D341Med (cell line): ENCODE results near the gene PDPN.

ENCODE experiments used
- DNase-seq: peaks from one replicate; pipeline ENCODE4 v3.0.0; 2012; ENCODE audit warnings: low spot score

The PDPN gene

DNA sequence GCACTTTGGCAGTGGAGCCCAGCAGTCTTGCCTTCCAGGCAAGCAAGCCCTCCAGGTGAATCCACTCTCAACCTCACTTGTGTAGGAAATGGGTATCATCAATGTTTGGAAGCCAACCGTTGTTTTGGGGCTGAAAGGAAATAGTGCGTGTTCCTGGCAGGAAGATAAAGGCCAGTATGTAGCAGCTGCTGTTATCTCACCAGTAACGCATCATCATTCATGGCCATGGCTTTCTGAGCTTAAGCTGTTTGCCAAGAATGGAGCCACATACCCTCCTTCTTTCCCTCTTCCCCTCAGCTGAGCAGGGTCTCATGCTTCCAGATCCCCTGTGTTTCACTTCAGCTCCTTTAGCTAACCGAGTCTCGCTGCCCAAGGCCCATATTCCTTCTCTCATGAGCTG is 2.2 kb upstream of the PDPN start:
- no peak for DNase-seq

DNA sequence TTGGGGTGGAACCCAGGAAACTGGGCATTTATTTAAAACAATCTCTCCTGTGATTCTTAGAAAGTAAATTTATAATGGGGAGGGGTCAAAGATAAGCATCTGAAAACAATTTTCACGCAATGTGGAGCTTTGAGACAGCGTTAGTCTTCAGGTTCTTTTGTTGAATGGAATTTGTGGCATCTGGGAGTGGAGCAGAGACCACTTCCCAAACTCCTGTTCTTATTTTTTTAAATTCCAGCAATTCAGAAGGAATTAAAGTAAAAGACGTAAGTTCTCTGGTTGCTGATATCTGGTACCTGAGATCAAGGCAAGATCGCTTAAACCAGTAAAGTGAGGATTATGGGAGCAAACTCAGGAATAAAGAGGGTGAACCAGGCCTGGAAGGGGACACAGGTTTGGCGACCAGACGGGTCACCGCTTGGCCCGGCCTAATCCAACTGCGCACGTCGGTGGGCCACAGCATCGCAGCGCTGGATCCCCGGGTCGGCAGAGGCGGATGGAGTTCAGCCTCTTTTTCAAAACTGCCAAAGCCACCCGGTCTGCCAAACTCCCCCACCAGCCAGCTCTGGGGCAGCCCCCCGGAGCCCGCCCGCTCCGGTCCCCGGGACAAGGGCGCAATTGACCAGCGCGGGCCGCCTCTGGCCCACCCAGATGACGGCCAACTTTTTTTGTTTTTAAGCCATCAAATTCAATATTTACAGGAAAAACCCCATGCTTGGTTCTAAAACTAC is 754 bp upstream of the PDPN start:
- no peak for DNase-seq

DNA sequence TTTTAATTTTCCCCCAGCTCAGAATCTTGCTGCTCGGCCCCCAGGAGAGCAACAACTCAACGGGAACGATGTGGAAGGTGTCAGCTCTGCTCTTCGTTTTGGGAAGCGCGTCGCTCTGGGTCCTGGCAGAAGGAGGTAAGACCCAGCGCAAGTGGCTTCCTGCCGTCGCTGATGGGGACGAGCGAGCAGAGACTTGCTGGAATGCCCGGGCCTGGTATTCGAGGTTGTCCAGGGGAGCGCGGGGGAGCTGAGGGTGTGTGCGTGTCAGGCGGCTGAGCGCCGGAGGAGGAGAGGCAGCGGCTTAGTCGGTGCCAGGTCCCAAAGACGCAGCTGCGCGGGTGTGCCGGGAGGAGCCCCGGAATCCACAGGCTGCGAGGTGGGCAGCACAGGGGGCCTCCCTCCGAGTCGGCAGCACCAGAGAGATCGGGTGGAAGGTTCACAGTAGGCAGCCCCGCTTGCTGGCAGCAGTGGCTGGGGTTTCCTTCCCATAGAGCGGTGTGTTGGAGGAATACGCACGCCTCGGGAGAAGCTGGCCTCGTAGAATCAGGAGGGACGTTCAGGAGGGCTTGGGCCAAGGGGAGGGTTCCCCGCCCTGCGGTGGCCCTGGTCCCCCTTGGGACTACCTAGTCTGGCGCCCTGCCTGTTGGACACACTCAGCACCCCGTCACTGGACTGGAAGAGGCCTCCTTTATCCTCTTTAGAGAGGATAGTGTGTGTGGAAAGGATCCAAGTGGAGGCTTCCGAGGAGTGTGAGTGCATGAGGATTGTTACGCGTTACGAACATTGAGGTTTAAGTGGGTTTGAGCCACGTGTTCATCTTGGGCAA is 547 bp downstream of the PDPN start:
- DNase-seq: no peak

DNA sequence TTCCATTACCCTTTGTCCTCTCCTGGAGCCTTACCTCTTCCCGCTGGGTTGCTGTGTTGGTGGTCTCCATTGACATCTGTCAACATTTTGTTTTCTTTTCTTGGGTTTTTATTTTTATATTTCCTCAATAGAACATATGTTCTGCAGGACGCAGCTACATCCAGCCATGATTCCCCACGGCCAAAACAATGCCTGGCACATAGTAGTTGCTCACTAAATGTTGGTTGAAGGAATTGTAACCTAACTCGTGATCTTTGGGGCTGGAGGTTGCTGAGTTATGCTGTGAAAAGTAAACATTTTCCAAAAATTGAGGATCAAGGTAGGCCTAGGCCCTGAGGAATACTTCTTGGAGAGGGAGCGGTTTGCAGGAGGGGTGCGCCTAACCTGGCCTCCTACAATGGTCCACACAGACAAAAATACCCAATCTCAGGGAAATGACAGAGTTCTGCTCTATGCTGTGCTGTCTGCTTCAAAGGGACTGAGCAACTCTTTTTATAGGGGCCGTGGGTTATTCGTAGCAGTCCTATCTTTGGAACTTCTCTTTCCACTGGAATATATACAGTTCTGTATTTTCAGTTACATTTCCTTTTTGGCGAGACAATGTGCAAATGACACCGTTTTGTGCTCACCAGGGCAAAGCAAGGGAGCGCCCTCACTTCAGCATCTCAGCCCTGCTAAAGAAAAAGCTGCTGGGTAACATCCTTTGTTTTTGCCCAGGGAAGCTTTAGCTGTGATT is 1.4 kb downstream of the PDPN start:
- no peak for DNase-seq

DNA sequence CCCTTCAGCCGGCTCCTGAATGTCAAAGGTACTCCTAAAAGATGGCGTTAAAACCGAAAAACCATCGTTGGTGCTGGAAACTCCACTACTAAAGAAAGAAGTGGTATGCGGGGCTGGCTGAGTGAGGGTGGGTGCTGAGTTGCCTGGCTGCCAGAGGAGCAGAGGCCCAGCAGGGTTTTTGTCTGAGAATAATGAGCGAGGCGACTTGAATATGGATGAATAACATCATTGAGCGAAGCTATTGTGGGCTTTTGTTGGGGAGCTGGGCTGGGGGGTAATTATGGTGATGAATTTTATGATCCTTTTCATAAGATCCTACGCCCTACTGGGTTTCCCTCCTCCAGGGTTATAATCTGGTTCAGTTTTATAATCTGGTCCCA is 2.0 kb downstream of the PDPN start:
- no peak for DNase-seq

DNA sequence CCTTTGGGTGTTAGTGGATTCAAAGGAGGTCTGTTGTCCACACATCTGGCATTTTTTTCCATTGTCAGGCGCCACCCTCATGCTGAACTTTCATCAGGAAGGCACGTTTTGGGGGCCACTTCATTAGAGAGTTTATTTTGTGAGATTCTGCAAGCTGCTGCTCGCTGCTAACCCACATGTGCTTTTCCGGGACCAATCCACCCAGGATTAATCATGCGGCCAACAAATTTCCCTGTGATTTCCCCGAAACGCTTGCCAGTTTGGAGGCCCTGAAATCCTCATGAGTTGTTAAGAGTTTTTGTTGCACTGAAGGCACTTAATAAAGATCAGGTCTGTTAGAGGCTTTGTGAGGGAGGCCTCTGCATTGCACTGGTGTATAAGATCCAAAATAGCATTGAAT is 2.4 kb downstream of the PDPN start:
- no peak for DNase-seq

DNA sequence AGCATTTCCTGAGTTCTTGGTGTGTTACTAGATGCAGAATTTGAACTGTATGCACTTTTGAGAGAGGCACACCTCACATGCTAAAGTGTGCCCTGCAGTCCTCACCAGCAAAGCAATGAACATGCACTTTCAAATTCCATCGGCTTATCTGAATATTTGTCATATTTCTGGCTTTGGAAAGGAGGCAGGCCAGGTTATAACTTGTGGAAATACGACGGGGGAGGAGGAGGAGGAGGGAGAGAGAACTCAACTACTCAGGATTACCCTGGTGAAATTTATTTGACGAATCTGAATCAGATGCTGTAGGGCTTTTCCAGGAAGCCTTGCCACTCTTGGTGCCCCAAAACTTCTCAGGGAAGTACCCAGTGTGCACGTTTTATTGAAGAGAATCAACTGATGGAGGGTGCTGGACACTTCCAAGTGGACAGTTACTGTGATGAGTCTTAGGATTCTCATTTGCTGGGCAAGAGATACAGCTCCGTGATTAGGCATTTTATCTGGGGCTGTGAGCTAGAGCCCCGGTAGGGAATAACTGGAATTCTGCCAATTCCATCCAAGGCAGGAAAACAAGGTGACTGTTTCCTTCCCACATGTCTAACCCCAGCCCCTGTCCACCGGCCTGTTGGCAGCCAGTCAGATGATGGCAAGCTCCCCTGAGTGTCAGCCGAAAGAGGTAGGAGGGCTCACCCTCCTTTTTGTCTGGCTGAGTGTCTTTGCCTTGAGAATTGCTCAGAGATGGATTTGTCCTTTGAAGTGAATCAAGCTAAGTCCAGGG is 3.8 kb downstream of the PDPN start:
- DNase-seq: no peak

DNA sequence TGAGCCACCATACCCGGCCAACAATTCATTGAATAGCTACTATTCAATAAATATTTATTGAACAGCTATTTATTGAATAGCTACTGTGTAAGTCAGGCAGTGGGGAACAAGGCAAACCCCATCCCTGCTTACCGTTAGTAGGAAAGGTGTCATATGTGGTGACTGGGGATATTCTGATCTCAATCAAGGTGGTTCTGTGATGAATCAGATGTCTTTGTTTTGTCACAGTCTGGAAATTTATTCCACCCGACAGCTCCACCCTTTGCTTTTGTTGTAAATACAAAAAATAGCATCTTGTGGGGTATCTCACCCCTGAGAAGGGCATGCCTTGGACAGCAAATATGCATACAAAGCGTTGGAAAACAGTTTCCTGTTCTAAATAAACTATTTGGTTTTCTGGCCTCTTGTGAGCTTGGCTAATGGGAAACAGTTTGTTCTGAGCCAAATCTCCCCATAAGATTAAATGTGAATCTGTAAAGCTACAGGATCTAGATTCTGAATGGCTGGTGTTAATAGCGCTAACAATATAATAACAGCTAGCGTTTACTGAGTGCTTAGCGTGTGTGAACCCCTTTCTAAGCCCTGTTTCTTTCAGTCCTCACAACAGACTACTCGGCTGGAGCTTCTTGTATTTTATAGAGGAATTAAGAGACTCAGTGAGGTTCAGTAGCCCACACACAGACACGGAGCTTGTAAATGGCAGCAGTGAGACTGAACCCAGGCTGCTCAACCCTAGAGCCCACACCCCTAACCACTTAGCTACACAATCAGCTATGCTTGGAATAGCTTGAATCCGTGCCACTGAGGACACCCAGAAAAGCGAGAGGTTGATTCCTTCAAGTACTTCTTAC is 5.5 kb downstream of the PDPN start:
- no peak for DNase-seq

DNA sequence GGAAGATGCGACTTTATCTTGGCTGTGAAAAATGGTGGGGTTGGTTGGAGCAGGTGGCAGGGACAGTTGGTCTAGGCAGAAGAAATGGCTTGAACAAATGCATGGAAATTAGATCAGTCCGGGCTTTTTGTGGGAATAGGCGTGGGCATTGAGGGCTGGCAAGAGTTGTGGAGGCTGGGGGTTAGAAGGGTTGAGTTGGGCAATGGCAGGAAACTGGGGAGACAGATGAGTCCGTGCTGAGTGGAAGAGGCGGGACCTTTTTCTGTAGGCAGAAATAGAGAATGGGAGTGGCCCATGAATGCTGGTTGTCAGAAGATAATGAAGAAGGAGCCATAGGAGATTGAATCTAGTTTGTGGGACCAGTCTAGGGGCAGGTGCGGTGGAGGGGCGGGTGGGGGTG is 6.9 kb downstream of the PDPN start:
- DNase-seq: no peak

DNA sequence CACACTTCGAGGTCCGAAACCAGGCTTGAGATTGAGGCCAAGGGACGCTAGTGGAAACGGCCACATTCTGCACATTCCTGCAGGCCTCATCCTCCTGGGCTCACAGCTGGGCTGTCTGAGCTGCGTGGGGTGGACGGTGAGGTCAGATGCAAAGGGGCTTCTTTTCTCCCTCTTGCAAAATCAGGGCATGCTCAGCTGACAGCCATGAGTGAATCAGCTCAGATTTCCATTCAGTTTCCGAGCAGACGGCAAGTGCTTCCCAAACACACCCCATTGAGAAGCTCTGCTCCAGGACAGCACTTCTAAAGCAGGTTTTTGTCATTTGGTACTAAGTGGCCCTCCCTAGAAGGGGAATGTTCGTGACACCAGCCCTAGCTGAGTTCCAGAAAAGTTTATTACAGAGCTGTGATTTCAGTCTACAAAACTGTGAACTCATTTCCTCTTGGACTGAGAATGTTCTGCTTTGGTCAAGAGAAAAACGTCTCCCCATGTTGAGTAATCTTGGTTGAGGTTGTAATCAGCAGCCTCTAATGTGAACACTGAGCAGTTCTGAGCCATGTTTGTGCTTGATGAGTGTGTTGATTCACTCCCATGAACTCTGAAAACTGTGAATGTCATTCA is 10.0 kb downstream of the PDPN start:
- DNase-seq: no peak

DNA sequence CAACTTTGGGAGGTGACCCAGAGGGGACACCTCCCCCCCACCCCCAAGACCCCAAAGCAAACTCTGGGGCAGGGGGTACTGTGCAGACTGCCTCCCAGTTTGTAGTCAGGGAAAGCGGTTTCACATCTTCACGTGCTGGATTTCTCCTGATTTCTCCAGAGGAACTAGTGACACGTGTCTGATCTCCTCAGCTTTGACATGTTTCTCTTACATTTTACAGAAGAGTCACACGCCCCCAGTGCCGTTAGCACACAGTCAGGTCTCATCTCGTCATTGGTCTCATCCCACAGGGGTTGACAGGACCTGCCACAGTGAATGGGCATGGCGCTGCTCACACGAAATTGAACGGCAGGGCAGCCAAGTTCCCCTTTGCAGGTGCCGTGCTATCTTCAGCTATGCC is 11.8 kb downstream of the PDPN start:
- DNase-seq: no peak

DNA sequence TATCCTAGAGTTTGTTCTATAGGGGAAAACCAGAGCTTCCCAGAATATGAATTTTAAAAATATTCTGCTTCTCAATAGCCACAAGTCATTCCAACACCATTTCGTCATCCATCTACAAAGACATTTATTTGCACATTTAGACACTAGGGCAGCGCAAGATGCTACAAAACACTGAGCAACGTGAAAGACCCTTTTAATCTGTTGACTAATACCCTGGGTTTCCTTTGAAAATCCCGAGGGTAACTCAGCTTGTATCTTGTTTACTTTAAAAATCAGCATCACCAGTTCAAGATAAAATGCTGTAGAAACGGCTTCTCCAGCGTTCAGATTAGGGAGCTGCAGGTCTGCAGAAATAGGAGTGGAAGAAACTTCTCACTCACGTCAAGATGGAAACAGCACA is 13.5 kb downstream of the PDPN start:
- no peak for DNase-seq

DNA sequence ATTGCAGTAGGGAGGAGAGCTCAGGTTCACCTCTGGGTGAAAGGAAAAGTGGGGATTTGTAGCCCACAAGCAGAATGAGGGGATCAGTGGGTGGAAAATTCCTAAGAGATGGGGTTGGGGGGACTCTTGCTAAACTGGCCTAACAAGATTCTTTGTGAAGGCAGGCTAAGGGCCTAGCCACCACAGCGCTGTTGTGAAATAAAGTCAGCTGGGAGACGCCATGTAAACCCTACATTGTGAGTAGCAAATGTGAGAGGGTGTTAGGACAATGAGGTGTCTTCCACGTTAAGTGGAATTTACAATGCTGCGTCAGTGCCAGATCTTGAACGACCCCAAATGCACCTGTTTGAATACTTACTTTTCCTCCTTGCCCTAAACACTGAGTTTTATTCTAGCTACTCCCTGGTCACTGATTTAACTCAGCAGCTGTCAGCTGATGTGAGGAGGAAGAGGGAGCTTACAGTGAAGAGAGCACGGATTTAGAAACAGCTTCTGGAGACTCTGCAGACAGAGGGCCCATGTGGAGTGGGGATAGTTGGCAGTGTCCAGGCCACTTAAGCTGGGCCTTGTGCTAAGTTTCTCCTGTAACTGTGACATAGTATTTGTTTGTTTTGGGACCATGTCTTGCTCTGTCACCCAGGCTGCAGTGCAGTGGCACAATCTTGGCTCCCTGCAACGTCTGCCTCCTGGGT is 17.3 kb downstream of the PDPN start:
- DNase-seq: no peak

DNA sequence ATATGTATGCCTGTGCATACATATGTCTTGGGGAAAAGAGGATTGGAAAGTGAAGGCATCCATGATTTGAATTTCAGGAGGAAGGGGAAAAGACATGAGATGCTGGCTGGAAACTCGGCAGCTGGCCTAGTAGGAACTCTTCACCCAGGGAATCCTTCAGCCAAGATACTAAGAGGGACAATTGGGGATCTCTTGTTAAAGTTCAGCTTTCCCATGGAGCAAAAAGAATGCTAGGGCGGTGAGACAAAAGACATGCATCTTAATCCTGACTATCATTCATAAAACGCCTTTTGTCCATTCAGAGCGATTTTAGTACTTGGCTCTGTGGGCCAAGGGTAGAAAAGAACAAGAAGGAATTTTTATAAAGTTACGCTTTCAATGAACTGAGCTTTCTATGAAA is 20.5 kb downstream of the PDPN start:
- no peak for DNase-seq

DNA sequence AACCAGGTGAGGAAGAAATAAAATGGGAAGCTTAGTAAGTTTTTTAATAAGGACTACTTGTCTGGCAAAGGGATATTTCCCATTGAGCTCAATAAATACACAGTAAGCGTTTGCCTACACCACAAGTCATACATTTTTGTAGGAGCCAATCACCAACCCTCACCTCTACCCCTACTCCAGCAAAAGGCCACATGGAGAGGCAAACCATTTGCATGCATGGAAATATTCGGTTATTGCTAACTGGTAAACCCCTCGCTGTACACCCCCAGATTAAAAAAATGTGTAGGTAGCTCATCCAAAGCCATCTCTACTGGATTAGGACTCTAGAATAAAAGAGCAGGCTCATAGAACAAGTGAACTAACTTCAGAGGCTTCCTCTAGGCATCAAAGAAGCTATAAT is 21.1 kb downstream of the PDPN start:
- no peak for DNase-seq

DNA sequence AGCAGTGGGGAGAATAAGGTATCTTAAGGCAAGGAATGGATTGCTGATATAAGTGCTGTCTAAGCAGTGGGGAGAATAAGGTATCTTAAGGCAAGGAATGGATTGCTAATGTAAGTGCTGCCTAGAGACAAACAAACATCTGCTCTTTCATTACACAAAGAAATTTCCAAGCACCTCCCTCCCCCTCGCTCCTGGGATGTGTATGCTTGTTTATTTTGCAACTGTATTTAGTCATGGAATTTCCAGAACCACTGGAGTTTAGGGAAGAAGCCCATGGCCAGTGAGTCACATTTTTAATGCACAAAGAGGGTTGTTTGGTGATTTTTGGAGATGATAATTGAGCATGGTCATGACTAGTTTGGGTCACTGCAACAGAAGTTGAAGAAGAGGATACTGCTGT is 21.5 kb downstream of the PDPN start:
- no peak for DNase-seq

DNA sequence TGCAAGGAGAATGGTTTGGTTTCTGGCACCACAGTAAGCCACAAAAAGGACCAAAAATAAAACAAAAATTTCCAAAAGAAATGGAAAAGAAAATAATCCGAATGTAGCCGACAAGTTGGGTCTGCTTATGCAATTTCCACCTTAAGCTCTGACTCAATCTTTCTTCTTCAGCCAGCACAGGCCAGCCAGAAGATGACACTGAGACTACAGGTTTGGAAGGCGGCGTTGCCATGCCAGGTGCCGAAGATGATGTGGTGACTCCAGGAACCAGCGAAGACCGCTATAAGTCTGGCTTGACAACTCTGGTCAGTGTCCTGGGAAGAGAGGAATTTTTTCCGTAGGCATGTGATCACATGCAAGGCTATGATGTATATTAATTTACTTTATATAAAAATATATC is 23.4 kb downstream of the PDPN start:
- no peak for DNase-seq

DNA sequence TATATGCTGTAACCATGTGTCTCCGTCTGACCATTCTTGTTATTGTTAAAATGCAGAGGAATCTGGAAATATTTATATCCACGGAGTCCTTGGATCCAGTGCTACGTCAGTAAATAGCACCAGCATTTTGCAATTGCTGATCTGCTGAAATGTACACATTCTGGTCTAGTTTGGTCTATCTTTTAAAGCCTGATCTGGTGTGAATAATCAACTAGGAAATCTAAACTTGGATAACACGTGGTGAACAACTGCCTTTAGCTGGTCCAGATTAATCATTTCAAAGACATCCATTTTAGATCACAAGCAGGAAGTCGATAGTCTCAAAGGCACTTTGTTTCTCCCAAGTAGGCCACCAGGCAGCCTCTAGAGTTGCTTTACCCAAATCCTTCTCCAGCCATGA is 32.6 kb downstream of the PDPN start:
- DNase-seq: no peak

DNA sequence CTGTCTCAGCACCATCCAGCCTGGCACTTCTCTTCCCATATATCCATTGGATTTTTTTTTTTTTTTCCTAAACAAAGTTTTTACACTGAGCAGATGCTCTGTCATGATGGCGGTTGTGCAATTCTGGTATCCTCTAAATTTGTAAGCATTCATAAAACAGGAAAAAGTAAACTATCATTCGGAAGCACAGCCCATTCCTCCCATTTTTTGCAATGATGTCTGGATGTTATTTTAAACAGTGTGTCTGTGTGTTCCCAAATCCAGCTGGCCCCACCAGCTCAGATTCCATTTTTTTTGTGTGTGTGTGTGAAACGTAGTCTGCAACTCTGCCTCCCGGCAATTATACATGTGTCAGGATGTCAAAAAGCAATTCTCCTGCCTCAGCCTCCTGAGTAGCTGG is 33.5 kb downstream of the PDPN start:
- no peak for DNase-seq

DNA sequence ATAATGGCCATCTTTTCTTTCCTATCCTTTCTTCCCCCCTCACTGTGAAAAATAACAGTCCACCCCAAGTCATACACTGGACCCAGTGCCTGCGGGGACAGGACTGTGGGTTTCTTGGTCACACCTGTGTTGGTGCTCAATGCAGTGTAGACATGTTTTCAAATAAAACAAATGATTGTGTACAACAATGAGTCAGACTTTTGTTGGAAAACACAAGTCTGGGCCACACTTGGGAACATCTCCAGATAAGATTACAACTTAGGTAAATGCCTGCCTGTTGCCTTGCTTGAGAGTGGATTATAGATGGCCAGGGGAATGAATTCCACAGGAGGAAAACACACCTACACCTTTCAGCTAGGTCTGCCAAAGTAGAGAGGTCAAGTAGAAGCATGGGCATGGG is 34.1 kb downstream of the PDPN start:
- no peak for DNase-seq
